A204.1 (cell line): ENCODE results near the gene SDK2.

Experiments used
- FAIRE-seq: peaks from 2 replicates; lab custom pipeline; 2012; peaks lifted over from hg19 to GRCh38; lab: Jason Lieb, UNC

Gene SDK2

DNA sequence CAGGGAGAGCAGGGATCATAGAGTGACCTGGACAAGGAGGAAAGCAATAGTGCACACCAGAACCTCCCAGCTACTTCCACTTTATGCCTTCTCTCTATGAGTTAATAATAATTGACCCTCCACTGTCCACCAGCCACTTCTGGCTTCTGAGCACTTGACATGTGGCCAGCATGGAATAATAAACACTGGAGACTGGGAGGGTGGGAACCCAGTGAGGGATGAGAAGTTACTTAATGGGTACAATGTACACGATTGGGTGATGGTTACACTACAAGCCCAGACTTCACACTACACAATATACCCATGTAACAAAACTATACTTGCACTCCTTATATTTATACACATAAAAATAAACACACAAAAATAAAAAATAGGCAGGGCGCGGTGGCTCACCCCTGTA lies 343.9 kb downstream of the SDK2 start:
- no peak for FAIRE-seq

DNA sequence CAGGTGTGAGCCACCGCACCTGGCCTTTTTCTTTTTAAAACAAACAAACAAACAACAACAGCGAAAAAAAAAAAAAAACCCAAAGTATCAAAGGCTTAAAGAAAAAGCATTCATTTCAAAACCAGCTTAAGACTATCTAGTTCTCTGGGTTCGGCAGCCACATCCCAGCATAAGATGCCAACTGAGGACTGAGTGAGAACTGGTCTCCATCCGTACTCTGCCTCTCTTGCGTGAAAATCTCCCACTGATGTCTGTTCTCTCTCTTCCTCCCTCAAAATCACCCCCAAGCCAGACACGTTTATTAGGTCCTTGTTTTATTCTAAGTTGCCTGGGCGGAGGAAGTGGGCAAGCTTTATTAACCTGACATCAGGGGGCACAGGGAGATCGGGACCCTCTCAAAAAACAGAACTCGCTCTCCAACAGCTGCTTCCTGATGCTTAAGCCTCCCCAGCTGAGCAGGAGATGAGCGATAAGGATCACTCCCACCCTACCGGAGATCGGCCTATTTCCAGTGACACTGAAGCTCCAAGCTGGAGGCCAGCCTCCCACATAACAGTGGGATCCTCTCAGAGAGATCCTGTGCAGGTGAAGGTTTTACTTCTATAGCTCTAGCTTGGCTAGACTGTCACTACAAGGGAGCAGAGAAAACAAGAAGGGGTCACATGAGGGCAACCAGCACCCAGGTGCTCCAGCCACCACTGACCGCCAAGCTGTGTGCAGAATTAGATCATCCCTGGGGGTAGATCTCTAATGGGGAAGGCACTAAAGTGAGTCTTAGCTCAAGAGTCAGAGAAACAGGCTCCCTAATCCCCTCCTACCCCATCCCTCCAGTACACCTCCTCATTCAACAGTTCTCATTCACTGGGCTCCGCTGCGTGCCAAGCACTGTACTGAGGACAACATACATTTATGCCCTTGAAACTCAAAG lies 346.0 kb downstream of the SDK2 start:
- FAIRE-seq: no peak

DNA sequence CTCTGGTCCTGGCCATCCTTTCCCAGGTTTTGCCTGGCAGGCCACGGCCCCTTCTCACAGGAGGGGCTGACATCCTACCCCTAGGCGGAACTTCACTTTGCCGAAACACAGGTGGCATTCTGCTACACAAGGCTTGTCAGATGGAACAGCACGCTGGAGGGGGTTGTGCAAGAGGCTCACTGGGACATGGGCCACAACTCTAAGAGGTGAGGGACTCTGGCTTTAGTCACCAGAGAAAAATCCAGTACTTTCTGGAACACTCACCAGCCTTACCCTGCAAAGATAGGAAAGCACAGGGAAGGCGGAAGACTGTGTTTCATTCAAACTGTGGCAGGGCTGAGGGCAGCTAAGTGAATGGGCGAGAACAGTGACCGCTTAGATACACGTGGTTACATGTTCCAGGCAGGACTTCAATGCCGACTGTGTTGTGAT lies 350.7 kb downstream of the SDK2 start:
- no peak for FAIRE-seq

DNA sequence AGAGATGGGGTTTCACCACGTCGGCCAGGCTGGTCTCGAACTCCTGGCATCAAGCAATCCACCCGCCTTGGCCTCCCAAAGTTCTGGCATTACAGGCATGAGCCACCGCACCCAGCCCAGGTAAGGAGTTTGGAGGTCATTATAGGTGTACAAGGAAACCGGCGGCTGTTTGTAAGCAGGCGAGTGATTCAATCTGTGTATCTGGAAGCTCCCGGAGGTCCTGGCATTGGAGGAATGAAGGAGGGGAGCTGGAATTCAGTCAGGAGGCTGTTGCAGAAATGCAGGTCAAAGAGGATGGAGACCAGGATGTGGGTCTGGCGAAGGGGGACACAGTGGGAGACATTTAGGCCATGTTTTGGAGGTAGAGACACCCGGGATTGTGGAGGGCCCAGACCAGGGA lies 351.2 kb downstream of the SDK2 start:
- no peak for FAIRE-seq

DNA sequence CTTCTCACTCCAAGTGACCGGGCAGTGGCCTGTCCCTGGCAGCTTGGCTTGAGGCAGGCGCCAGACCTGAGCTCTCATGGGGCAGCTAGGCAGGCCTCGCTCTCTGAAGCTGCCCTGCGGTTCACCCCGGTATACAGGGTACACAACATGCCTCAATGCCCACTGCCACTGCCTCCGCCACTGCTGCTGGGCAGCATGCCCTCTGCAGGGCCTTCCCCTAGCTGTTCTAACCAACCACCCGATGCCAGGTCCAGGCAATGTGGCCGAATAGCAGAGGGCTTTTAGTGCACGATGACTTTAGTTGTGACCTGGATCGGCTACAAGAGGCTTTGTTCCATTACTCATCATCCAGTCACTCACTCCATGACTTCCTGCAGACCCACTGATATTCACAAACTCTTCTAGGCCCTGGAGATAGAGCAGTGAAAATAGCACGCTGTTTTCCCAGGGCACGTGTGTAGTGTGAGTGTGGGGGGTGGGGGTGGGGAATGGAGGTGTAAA lies 352.2 kb downstream of the SDK2 start:
- no peak for FAIRE-seq

DNA sequence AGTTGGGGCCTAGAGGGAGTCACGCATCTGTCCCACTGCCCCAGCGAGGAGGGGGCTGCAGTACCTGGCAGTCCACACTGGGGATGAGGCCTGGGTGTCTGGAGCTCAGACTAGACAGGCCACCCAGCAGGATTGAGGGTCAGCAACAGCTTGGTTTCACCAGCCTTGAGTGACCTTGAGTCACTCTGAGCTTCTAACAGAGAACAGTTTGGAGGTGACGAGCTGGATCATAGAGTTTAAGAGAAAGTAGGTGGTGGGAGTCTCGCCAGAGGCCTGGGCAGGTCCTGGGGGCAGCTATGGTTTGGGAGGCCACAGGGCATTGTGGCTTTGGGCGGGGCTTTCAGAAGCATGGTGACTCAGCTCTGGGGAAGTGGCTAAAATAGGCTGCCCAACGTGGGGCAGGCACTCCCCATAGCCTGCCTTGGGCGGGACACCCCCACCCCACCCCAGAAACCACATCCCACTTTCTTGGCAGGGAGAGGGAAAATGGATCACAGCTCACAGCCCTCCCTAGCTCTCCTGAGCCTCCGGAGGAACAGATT lies 352.9 kb downstream of the SDK2 start:
- FAIRE-seq: no peak

DNA sequence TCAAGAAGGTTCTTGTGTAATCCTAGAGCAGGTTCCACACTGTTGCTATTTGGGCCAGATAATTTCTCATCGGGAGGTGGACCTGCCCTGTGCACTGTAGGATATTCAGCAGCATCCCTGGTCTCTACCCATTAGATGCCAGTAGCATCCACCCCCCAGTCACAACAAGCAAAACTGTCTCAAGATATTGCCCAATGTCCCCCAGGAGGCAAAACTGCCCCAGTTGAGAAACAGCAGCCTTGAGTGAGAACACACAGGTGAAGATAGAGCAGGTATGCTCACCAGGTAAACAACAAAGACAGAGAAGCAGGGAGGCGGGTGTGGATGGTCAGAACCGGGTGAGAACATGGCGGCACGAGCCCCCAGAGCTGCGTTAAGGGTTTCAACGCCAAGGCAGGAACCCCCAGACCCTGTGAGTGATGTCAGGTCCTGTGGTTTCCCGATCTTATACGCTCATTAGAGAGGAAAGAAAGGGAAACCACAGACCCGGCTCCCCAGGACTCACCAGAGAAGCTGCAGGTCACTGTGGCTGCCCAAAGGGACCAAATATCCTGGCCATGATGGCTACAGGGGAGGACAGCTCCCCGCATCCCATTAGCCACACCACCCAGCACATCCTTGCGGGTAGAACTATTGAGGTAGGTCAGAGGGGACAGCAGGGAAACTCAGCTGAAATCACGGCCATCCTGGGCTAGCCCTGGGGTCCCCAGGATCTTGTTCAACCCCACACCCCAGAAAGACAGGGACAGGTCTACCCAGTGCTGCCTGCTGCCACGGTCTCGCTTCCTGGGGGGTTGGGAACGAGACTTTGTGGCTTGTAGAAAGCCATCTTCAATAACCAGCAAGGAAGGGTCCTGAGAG lies 353.6 kb downstream of the SDK2 start:
- no peak for FAIRE-seq

DNA sequence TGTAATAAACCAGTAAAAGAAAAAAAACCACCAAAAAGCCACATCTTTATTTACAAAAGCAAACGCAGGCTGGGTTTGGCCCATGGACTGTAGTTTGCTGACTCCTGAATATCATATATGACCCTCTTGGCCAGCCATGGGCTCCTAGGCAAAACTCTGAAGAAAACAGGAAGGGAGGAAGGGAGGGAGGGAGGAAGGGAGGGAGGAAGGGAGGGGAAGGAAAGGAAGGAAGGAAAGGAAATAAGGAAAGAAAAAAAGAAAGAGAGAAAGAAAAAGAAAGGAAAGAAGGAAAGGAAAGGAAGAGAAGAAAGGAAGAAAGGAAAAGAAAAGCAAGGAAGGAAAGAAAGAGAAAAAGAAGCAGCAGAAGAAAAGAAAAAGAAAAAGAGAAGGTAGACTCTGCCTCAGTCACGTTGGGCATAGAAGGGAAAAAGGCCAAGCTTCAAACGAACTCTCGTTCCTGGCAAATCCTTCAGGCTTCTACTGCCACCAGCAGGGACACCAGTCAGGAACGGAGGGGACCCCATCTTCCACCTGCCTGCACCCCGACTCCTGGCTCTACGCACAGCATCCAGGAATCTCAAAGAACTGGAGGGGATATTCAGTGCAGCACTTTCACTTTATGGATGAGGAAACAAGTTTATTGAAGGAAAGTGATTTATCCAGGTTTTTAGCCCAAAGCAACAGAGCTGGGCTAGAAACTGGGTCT lies 354.5 kb downstream of the SDK2 start:
- no peak for FAIRE-seq

DNA sequence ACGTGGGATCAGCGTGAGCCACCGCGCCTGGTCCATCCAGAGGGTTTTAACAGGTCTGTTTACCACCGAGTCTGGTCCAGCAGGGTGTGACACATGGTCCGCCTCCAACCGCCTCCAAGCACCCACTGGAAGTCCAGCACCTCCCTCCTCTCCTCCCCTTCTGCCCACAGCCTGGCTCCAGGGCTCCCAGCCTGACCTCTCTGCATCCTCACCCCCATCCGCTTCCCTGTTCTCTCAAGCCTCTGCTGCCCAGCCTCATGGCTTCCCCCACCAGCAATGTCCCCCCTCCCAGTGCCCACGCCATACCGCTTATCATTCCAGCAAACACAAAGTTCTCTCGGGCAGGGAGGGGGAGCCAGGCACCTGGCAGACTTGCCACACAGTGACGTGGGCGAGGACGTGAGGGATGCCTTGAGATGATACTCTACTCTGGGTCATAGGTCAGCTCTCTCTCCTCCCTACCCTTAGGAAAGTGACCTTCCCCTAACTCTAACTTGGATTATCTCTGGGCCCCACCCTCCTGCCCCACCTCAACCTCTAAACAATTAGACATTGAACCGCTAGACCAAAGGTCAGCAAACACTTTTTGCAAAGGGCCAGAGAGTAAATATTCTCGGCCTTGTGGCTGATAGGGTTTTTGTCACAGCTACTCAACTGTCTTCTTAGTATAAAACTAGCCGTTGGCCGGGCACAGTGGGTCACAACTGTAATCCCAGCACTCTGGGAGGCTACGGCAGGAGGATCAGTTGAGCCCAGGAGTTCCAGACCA lies 355.5 kb downstream of the SDK2 start:
- no peak for FAIRE-seq

DNA sequence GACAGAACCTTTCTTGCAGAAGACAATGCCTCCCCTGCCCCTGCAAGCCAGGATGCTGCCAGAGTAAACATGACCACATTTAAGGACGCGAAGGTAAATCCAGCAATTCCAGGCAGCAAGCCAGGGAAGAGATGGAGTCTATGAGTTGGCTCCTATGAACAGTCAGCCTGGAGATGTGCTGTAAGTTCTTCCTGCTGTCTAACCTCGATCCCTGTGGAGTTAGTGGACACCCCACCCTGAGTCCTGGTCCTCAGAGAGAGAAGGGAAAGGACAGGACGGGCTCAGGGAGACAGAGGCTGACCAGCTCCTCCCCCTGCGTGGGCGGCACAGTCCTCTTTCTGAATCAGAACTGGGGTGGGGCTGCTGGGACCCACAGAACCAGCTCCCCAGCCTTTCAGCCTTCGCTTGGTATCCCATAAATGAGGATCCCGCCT lies 357.4 kb downstream of the SDK2 start:
- FAIRE-seq: no peak

DNA sequence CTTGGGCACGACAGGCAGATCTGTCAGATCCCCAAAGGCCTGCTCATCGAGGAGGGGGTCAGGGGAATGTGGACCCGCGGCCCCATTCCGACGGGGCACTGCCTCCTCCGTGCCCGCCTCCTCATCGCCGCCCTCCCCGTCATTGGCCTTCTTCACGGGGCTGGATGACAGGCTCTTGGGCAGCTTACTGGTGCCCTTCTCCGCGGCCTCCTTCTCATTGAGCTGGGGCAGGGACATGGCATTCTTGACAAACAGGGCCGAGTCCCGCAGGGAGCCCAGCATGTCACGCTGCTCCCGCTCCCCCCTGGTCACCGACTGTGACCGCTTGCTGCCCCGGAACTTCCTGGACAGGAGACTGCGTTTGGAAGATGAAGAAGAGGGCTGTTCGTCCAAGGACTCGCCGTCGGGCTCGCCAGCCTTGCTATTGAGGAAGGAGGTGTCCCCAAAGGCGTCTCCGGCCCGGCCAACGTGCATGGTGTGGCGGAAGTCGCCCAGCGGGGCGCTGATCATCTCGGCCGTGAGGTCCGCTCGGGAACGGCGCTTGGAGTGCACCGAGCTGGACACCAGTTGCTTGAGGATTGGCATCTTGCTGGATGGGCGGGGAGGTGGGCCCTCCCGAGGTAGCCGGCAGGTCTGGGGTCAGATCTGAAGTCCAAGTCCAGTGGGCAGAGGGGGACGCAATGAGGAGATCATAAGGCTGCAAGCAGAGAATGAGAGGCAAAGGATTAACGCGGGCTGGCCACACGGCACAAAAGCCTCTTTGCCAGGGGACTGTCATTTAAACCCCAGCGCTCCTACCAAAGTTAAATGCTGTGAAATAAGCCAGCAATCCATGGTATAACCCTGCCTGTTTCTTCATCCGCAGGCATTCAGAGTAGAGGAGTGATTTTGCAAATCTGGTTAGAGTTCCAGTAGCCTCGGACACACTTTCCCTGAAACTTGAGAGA lies 358.1 kb downstream of the SDK2 start:
- FAIRE-seq: no peak

DNA sequence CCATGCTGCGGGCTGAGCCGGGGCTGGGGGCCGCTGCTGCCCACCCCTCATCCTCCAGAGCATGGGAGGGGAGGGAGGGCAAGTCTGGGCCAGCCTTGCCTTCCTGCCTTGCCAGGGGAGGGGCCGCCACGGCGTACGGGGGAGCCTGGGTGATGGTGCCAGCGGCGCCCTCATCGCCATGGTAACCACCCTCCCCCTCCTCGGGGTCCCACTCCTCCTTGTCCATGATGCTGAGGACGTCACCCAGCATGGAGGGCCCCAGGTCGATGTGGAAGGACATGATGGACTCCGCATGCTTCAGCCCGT lies 358.7 kb downstream of the SDK2 start:
- FAIRE-seq: no peak

DNA sequence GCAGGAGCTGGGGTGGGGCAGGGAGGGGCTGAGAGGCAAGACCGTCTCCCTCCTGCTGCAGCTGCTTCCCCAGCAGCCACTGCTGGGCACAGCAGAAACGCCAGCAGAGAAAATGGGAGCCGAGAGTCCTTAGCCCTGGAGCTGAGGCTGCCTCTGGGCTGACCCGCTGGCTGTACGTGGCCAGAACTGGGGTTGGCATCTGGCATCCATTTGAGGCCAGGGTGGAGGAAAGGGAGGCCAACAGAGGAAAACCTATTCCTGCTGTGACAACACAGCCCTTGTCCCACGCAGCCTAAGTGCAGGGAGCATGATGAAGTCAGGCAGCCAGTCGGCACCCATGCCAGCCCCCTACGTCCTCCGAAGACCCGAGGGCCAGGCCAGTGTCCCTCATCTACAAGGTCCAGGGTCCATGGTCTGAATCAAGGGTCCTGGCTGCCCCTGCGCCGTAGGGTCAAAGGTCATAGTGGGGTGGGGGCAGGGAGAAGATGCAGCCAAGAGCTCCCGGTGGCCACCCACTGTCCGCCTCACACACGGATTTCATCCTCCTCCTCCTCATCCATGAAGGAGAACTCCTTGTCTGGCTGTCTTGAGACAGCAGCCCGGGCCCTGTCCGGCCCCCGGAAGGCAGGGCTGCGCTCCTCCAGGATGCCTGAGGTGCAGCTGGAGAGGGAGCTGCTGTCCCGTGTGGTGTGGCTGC lies 359.2 kb downstream of the SDK2 start:
- FAIRE-seq: no peak
